Lung (tissue), 12 donors: Measurements from ENCODE around the gene CLCN2. TPM values are rescaled to one million over a fixed set of nuclear protein-coding genes. Genes with fewer than 3 reads are reported as not detected.

Experiments used
- ATAC-seq: fragments of 200-7000 bp; cut with Tn5 transposase; one replicate; pipeline ENCODE4 v1.9.1; 2020; ENCODE audit warnings: moderate number of reproducible peaks; ENCODE audit not compliant: insufficient read depth, low FRiP score
- DNase-seq, 3 donors: peaks; one replicate each; pipeline ENCODE4 v3.0.0-alpha.2; 2013 to 2017
- H3K27ac ChIP-seq, 2 donors: one replicate each; pipeline ENCODE4 v1.5.1; 2013; ENCODE audit warnings: mild to moderate bottlenecking in 2 of 2, moderate library complexity in 2 of 2, control low read depth in 1 of 2, inconsistent platforms in 1 of 2, low read depth in 1 of 2, low read length in 1 of 2
- H3K27me3 ChIP-seq, 3 donors: one replicate each; pipeline ENCODE4 v1.5.1; 2013; ENCODE audit warnings: low read length in 2 of 3; ENCODE audit not compliant: control insufficient read depth in 3 of 3, insufficient read depth in 3 of 3
- H3K36me3 ChIP-seq, 4 donors: one replicate each; pipeline ENCODE4 v1.5.1; 2013; ENCODE audit warnings: low read length in 4 of 4, mild to moderate bottlenecking in 1 of 4, moderate library complexity in 1 of 4; ENCODE audit not compliant: control insufficient read depth in 4 of 4, insufficient read depth in 4 of 4
- H3K4me1 ChIP-seq, 5 donors: one replicate each; pipeline ENCODE4 v1.5.1; 2013; ENCODE audit warnings: low read length in 5 of 5, mild to moderate bottlenecking in 2 of 5, moderate library complexity in 1 of 5; ENCODE audit not compliant: control insufficient read depth in 5 of 5, insufficient read depth in 5 of 5
- H3K4me3 ChIP-seq: one replicate; pipeline ENCODE4 v1.5.1; 2013; ENCODE audit warnings: mild to moderate bottlenecking, control low read depth, moderate library complexity
- H3K9ac ChIP-seq, 2 donors: one replicate each; pipeline ENCODE4 v1.5.1; 2013; ENCODE audit warnings: low read length in 2 of 2, control low read depth in 1 of 2; ENCODE audit not compliant: insufficient read depth in 1 of 2
- H3K9me3 ChIP-seq, 4 donors: one replicate each; pipeline ENCODE4 v1.5.1; 2013; ENCODE audit warnings: low read length in 3 of 4, mild to moderate bottlenecking in 1 of 4, moderate library complexity in 1 of 4; ENCODE audit not compliant: control insufficient read depth in 4 of 4, insufficient read depth in 3 of 4
- WGBS, 2 donors: extraction: QIAGEN DNeasy Blood & Tissue Kit; methylation state at CpG; one replicate each; pipeline ENCODE4 v1.1.7; 2013; 5-methylcytosine and 5-hydroxymethylcytosine counted together
- polyA plus RNA-seq, 2 donors: library from polyadenylated mRNA; stranded (reverse); fragments of 200-250 nt; gene quantifications; one replicate each; pipeline ENCODE4 v1.2.1, GENCODE V29; 2013
- total RNA-seq, 2 donors: library from RNA; depleted of rRNA in 1 of 2; stranded (reverse); fragments of >200 nt in 1 of 2; gene quantifications; one replicate each; pipeline ENCODE4 v1.2.1, GENCODE V29; 2014 to 2021
- TF ChIP-seq, protein P1 (sequence below): IDR thresholded peaks from 2 replicates; pipeline ENCODE4 v1.5.1; 2012; ENCODE audit warnings: mild to moderate bottlenecking; ENCODE audit errors: control extremely low read depth, extremely low read depth
- donor health status: control.
- donor health status: control.
- donor health status: Bipolar disorder and iron deficiency.
- donor health status: healthy.
- donor health status: DM: yes; HTN: yes; CAD: no.

The CLCN2 gene
- total and polyA plus RNA-seq, 4 donors, result 2.7 to 8.7 (median 5.4) TPM

DNA sequence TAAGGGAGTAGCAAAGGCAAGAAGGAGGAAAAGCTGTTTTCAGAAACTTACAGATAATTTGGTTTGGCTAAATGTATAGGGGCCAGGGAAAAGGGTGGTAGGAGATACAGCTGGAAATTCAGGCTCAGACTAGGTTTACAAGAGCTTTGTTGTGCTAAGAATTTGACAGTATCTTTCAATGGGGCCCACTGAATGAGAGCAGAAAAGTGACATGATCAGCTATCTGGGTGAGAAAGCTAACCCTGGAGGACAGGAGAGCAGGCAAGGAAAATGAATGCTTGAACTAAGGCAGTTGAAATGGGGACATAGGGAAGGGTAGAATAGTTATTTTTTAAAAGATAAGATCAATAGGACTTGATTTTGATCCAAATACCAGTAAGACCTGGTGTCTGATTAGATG is 49.8 kb downstream of the CLCN2 start:
- H3K4me1 ChIP-seq, result peaks cover 0 to 12% (median 6%) of the 10 kb centered on the region in 5 donors
- H3K27ac ChIP-seq, result no peak overlapping the region
- H3K36me3 ChIP-seq, result peaks cover 15 to 26% (median 20%) of the 10 kb centered on the region in 4 donors
- no peak overlapping the region for H3K9ac ChIP-seq
- no peaks in the 10 kb centered on the region for H3K9me3 ChIP-seq
- TF ChIP-seq, protein P1, sequence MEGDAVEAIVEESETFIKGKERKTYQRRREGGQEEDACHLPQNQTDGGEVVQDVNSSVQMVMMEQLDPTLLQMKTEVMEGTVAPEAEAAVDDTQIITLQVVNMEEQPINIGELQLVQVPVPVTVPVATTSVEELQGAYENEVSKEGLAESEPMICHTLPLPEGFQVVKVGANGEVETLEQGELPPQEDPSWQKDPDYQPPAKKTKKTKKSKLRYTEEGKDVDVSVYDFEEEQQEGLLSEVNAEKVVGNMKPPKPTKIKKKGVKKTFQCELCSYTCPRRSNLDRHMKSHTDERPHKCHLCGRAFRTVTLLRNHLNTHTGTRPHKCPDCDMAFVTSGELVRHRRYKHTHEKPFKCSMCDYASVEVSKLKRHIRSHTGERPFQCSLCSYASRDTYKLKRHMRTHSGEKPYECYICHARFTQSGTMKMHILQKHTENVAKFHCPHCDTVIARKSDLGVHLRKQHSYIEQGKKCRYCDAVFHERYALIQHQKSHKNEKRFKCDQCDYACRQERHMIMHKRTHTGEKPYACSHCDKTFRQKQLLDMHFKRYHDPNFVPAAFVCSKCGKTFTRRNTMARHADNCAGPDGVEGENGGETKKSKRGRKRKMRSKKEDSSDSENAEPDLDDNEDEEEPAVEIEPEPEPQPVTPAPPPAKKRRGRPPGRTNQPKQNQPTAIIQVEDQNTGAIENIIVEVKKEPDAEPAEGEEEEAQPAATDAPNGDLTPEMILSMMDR, result no peak
- DNase-seq (no peak), ATAC-seq (no peak)
- no peak overlapping the region for H3K4me3 ChIP-seq
- no peaks in the 10 kb centered on the region for H3K27me3 ChIP-seq

DNA sequence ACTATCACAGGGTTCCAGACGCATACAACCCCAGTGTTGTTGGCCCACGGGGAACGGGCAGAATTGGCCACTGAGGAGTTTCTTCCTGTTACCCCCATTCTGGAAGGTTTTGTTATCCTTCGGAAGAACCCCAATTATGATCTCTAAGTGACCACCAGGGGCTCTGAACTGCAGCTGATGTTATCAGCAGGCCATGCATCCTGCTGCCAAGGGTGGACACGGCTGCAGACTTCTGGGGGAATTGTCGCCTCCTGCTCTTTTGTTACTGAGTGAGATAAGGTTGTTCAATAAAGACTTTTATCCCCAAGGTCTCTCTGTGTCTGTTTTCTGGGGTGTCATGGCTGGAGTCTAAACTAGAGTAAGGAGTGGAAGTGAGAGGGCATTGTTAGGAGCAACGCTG is 52.7 kb downstream of the CLCN2 start:
- no peak overlapping the region for H3K27ac ChIP-seq
- no peaks in the 10 kb centered on the region for H3K9me3 ChIP-seq
- DNase-seq (no peak), ATAC-seq (no peak)
- no peaks in the 10 kb centered on the region for H3K4me1 ChIP-seq
- H3K9ac ChIP-seq, result no peak overlapping the region
- WGBS, 2 donors, result 78 to 79% methylated on average over 7 of the region's 7 CpGs
- H3K27me3 ChIP-seq, result no peaks in the 10 kb centered on the region
- no peak overlapping the region for H3K4me3 ChIP-seq
- H3K36me3 ChIP-seq, result peaks cover 31 to 41% (median 37%) of the 10 kb centered on the region in 4 donors
- TF ChIP-seq, protein P1, result no peak

DNA sequence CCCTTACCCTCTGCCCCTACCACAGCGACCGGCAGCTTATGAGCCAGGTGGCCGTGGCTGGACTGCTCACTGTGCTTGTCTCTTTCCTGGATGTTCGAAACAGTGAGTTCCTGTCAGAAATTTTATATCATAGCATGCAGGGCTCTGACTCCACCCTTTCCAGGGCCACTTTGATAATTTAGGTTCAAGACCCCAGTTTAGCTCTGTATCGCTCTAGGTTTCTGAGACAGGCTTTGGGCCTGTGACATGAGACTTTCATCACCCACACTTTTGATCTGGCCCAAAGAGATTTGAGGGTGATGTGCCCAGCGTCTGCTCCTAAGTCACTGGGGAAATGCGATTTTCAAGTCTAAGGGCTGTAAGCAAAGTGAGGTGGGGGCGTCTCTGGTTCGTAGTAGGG is 53.5 kb downstream of the CLCN2 start:
- DNase-seq, result no peak
- WGBS, 2 donors, result 95 to 96% methylated on average over 9 of the region's 9 CpGs
- TF ChIP-seq, protein P1, result no peak
- H3K4me3 ChIP-seq, result no peak overlapping the region
- H3K27ac ChIP-seq, result no peak overlapping the region
- no peak for ATAC-seq
- no peaks in the 10 kb centered on the region for H3K4me1 ChIP-seq
- no peaks in the 10 kb centered on the region for H3K27me3 ChIP-seq
- peaks cover 39 to 47% (median 45%) of the 10 kb centered on the region in 4 donors for H3K36me3 ChIP-seq
- H3K9me3 ChIP-seq, result no peaks in the 10 kb centered on the region
- no peak overlapping the region for H3K9ac ChIP-seq

DNA sequence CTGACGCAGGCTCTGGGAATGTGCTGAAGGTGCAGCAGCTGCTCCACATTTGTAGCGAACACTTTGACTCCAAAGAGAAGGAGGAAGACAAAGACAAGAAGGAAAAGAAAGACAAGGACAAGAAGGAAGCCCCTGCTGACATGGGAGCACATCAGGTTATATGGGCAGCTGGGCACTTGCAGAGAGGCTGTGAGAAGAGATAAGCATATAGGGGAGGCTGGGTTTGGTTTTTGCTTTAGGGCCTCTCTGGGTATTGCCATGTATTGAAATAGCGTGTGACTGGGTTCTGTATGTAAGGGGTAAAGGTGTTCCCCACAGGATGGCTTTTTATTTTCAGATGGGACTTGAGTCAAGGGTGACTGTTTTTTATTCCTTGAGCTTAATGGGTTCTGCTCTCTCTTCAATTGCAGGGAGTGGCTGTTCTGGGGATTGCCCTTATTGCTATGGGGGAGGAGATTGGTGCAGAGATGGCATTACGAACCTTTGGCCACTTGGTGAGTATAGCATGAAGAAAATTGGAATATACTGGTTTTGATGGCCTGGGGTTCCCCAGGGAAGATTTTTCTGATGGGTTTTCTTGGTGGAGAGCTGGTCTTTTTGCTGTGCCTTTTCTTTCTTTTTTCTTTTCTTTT is 54.9 kb downstream of the CLCN2 start:
- ATAC-seq (no peak), DNase-seq (no peak)
- H3K9ac ChIP-seq, result no peak overlapping the region
- no peaks in the 10 kb centered on the region for H3K27me3 ChIP-seq
- no peaks in the 10 kb centered on the region for H3K9me3 ChIP-seq
- TF ChIP-seq, protein P1, result no peak
- H3K36me3 ChIP-seq, result peaks cover 49 to 60% (median 55%) of the 10 kb centered on the region in 4 donors
- WGBS, 2 donors, result 95 to 97% methylated on average over 4 of the region's 4 CpGs
- H3K27ac ChIP-seq, result no peak overlapping the region
- no peaks in the 10 kb centered on the region for H3K4me1 ChIP-seq
- H3K4me3 ChIP-seq, result no peak overlapping the region
